ENCODE data around the gene PHF21B. TPM values are rescaled to one million over a fixed set of nuclear protein-coding genes. Genes with fewer than 3 reads are reported as not detected.
A peak's percentile ranks its signal among the peaks of the same experiment; 100 is the strongest.

PHF21B gene
- total RNA-seq, 2 experiments from 2014 or later = not detected

- Mint-ChIP-seq H3K27me3 (peaks cover 2% of the 10 kb centered on the region), H3K4me1 (no peaks in the 10 kb centered on the region), H3K27ac (no peak overlapping the region), H3K9me3 (peaks cover 8% of the 10 kb centered on the region), H3K36me3 (no peaks in the 10 kb centered on the region), H3K4me3 (no peak overlapping the region)
- no peak for DNase-seq
- ATAC-seq (ENCODE audit: low read depth) = no peak
- POLR2A ChIA-PET = no interaction called here
Measured at GRCh38 chr22:45034821-45035220, 25.0 kb upstream of the PHF21B start.

DNA sequence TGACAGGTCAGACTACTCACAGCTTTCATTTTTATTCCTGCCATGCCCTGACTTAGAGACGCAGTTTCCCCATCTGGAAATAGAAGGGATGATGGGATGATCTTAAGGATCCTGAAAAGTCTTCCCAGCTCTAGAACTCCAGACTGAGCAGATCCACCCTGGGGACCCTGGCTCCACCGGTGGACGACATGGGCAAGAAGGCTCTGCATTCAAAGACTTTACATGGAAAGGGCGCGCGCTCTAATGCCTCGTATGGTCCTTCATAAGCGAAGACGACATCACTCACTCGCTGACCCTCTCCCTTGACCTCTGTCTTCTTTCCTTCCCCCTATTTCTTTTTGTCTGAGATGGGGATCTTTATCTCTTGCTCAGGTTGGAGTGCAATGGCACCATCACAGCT, 24.4 kb upstream of the PHF21B start:
- H3K27me3 Mint-ChIP-seq = peaks cover 2% of the 10 kb centered on the region
- POLR2A ChIA-PET = no interaction called here
- DNase-seq (no peak), ATAC-seq (ENCODE audit: low read depth) (no peak)
- H3K4me3 Mint-ChIP-seq = no peak overlapping the region
- H3K4me1 Mint-ChIP-seq = no peaks in the 10 kb centered on the region
- H3K27ac Mint-ChIP-seq = no peak overlapping the region
- no peaks in the 10 kb centered on the region for H3K36me3 Mint-ChIP-seq
- peaks cover 8% of the 10 kb centered on the region for H3K9me3 Mint-ChIP-seq

DNA sequence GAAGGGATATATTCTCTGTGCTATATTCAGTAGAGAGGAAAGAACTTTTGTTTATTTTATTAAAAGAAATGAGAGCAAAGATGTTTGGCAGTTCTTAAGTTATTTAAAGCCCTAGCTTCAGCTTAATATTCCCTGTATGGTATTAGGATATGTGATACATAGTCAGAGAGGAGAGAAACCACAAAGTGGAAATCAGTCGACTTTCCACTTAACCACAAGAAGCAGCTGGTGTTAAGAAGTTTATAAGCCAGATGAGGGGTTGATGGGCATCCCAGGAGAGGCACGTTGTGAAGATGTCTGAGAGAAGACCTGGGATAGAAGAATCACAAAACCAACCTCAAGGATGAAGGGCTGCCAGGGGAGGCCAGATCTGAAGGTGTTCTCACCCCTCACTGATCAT, 23.3 kb upstream of the PHF21B start:
- H3K27me3 Mint-ChIP-seq = peaks cover 2% of the 10 kb centered on the region
- H3K36me3 Mint-ChIP-seq = no peaks in the 10 kb centered on the region
- H3K4me3 Mint-ChIP-seq = no peak overlapping the region
- H3K9me3 Mint-ChIP-seq = peaks cover 4% of the 10 kb centered on the region
- ATAC-seq (ENCODE audit: low read depth) = no peak
- H3K27ac Mint-ChIP-seq = no peak overlapping the region
- POLR2A ChIA-PET = no interaction called here
- DNase-seq = no peak
- H3K4me1 Mint-ChIP-seq = no peaks in the 10 kb centered on the region

GRCh38 chr22:45031629-45032403, 22.0 kb upstream of the PHF21B start:
- Mint-ChIP-seq H3K27me3 (peaks cover 2% of the 10 kb centered on the region), H3K9me3 (no peaks in the 10 kb centered on the region), H3K36me3 (no peaks in the 10 kb centered on the region), H3K4me1 (no peaks in the 10 kb centered on the region), H3K4me3 (no peak overlapping the region), H3K27ac (no peak overlapping the region)
- DNase-seq (no peak), ATAC-seq (ENCODE audit: low read depth) (no peak)
- POLR2A ChIA-PET = no interaction called here

DNA sequence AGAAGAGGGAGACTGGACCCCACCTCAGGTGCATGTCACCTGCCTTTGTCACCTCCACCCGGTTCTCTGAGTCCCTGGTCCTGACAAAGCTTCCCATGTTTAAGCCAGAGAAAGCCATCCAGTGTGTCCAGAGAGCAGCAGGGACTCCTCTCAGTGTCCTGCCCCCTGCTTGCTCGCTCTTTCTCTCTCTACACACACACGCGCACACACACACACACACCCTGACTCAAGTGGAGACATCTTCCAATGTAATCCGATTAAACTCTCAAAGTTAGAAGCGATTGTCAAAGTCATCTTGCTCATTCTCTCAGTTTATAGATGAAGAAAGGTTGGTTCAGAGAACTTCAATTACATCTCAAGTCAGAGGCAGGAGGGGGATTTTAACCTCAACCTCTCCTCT, 19.7 kb upstream of the PHF21B start:
- Mint-ChIP-seq H3K27ac (no peak overlapping the region), H3K4me1 (no peaks in the 10 kb centered on the region), H3K9me3 (no peaks in the 10 kb centered on the region), H3K27me3 (peaks cover 2% of the 10 kb centered on the region), H3K36me3 (no peaks in the 10 kb centered on the region), H3K4me3 (no peak overlapping the region)
- POLR2A ChIA-PET = no interaction called here
- DNase-seq (no peak), ATAC-seq (ENCODE audit: low read depth) (no peak)

GRCh38 chr22:45026511-45026910, 16.7 kb upstream of the PHF21B start:
- Mint-ChIP-seq H3K9me3 (no peaks in the 10 kb centered on the region), H3K36me3 (no peaks in the 10 kb centered on the region), H3K4me1 (no peaks in the 10 kb centered on the region), H3K27me3 (peaks cover 10% of the 10 kb centered on the region), H3K4me3 (no peak overlapping the region), H3K27ac (no peak overlapping the region)
- POLR2A ChIA-PET = no interaction called here
- no peak for DNase-seq
- ATAC-seq (ENCODE audit: low read depth) = no peak

DNA sequence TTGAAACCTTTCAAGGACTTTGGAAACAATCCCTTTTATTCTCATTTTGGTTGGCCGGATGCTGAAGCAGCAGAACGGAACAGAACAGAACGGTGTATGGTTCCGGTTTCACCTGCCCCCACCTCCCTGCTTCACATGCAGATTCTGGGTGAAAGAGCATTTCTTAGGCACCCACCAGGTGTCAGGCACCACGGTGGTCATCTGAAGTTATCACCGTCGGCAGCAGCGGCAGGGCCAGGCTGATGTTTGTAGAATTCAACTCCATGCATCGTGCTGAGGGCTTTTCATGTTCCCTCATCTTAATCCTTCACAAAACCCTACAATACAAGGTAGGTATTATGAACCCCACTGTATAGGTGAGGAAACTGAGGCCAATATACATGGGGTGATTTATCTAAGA, 13.6 kb upstream of the PHF21B start:
- no peak for DNase-seq
- no peaks in the 10 kb centered on the region for H3K4me1 Mint-ChIP-seq
- H3K27ac Mint-ChIP-seq = no peak overlapping the region
- H3K27me3 Mint-ChIP-seq = peaks cover 12% of the 10 kb centered on the region
- ATAC-seq (ENCODE audit: low read depth) = no peak
- no peaks in the 10 kb centered on the region for H3K36me3 Mint-ChIP-seq
- no peak overlapping the region for H3K4me3 Mint-ChIP-seq
- POLR2A ChIA-PET = no interaction called here
- no peaks in the 10 kb centered on the region for H3K9me3 Mint-ChIP-seq

DNA sequence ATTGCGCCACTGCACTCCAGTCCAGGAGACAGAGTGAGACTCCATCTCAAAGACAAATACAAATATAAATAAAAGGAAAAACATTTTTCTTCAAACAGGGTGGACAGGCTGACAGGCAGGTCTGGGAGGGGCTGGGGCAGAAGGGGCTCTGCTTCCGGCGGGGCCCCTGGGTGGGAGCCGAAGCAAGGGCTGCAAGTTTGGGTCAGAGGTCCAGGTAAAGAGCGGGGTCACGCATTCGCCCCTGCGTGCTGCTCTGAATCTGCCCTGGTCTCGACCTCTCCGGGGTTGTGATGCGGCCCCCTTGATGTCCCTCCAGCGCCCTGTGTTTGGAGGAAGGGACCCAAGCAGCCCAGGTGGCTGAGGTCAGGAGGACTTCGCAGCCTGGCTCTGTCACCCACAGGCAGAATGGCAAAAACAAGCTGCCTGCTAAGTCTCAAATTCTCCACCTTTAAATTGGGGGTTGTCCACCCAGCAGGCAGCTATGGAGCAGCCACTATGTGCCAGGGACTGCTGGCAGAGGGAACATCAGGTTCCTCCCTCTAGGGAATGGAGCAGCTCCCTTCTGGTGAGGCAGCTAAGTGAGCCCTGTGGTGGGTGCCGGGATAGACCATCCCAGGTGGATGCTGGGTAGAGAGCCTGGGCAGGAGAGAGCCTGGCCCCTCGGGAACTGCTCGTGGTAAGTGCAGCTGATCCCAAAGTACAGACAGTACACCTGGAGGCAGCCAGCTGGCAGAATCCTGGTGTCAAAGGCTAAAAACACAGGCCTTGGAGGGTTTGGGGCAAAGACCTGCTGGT, 10.3 kb upstream of the PHF21B start:
- POLR2A ChIA-PET = no interaction called here
- no peak overlapping the region for H3K27ac Mint-ChIP-seq
- ATAC-seq (ENCODE audit: low read depth) (no peak), DNase-seq (no peak)
- no peak overlapping the region for H3K4me3 Mint-ChIP-seq
- H3K27me3 Mint-ChIP-seq = peaks cover 16% of the 10 kb centered on the region
- H3K36me3 Mint-ChIP-seq = no peaks in the 10 kb centered on the region
- no peaks in the 10 kb centered on the region for H3K9me3 Mint-ChIP-seq
- no peaks in the 10 kb centered on the region for H3K4me1 Mint-ChIP-seq

GRCh38 chr22:45014654-45015053, 4.8 kb upstream of the PHF21B start:
- ATAC-seq (ENCODE audit: low read depth) = no peak
- peaks cover 6% of the 10 kb centered on the region for H3K4me1 Mint-ChIP-seq
- H3K4me3 Mint-ChIP-seq = no peak overlapping the region
- H3K9me3 Mint-ChIP-seq = no peaks in the 10 kb centered on the region
- DNase-seq = no peak
- no peaks in the 10 kb centered on the region for H3K36me3 Mint-ChIP-seq
- POLR2A ChIA-PET = no interaction called here
- H3K27ac Mint-ChIP-seq = no peak overlapping the region
- peaks cover 38% of the 10 kb centered on the region for H3K27me3 Mint-ChIP-seq

GRCh38 chr22:45013138-45013537, 3.3 kb upstream of the PHF21B start:
- no peak overlapping the region for H3K4me3 Mint-ChIP-seq
- peaks cover 36% of the 10 kb centered on the region for H3K27me3 Mint-ChIP-seq
- no peak for DNase-seq
- peaks cover 6% of the 10 kb centered on the region for H3K4me1 Mint-ChIP-seq
- no peak for ATAC-seq (ENCODE audit: low read depth)
- POLR2A ChIA-PET = no interaction called here
- no peaks in the 10 kb centered on the region for H3K9me3 Mint-ChIP-seq
- H3K27ac Mint-ChIP-seq = no peak overlapping the region
- no peaks in the 10 kb centered on the region for H3K36me3 Mint-ChIP-seq

DNA sequence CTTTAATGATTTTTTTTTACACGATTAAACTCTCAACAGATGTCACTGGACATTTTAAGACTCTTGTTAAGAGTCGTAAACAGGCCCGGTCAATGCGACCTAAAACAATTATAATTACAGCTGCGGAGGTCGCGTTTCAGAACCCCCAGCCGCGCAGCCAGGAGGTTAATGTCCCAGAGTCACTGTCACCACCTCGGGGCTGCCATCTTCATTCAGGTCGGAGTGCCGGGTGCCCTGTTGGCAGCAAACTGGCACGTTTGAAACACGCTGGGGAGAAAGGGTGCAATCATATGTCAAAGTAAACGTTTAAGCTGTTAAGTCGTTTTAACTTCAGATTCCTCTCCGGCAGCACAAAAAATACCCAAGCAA, 711 bp upstream of the PHF21B start:
- Mint-ChIP-seq H3K27ac (peak overlapping the region; percentile 8), H3K9me3 (no peaks in the 10 kb centered on the region), H3K4me3 (peak overlapping the region; percentile 89), H3K36me3 (no peaks in the 10 kb centered on the region), H3K4me1 (peaks cover 6% of the 10 kb centered on the region), H3K27me3 (peaks cover 51% of the 10 kb centered on the region)
- POLR2A ChIA-PET = no interaction called here
- no peak for ATAC-seq (ENCODE audit: low read depth)
- no peak for DNase-seq

GRCh38 chr22:45008751-45009605, 827 bp downstream of the PHF21B start:
- Mint-ChIP-seq H3K27me3 (peaks cover 63% of the 10 kb centered on the region), H3K9me3 (no peaks in the 10 kb centered on the region), H3K36me3 (no peaks in the 10 kb centered on the region), H3K4me1 (peaks cover 6% of the 10 kb centered on the region), H3K4me3 (no peak overlapping the region), H3K27ac (no peak overlapping the region)
- DNase-seq (peak; percentile 48), ATAC-seq (ENCODE audit: low read depth) (peak; percentile 23)
- POLR2A ChIA-PET = no interaction called here

DNA sequence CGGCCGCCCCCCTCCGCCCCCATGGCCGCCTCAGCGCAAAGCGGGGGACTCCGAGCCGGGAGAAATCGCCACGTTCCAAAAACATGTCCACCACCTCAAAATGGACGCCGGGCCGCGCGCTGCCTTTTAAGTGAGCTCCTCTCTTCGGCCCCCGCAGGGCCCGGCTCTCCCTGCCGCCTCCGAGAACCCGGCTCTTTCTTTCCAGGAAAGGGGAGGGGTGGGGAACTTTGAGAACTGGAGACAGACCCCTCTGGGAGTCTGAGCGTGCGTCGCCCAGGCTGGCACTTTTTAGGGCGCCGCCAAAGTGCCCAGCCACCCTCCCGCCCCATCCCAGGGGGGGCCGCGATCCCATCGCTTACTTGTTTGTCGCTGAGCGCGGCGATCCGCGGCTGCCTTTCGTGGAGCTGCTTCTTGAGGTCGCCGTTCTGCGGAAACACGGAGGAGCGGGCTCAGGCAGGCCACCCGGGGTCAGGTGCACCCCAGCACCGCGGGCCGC, 1.6 kb downstream of the PHF21B start:
- H3K4me3 Mint-ChIP-seq = peak overlapping the region; percentile 39
- peaks cover 6% of the 10 kb centered on the region for H3K4me1 Mint-ChIP-seq
- POLR2A ChIA-PET = no interaction called here
- peaks cover 62% of the 10 kb centered on the region for H3K27me3 Mint-ChIP-seq
- no peak overlapping the region for H3K27ac Mint-ChIP-seq
- no peaks in the 10 kb centered on the region for H3K36me3 Mint-ChIP-seq
- ATAC-seq (ENCODE audit: low read depth) = no peak
- peak; percentile 45 for DNase-seq
- H3K9me3 Mint-ChIP-seq = no peaks in the 10 kb centered on the region

Measured in activated naive CD8-positive, alpha-beta T cell treated with anti-CD3 and anti-CD28 coated beads, Interleukin-2, amount 10 ng/mL, durations not matched to agents 7 days and 5 days (primary cell).